ENCODE results near the gene DACT3.
A peak's percentile ranks its signal among the peaks of the same experiment; 100 is the strongest.
"Not testable (repeated sequence)": the region's sequence is repeated elsewhere in the genome, so short reads cannot be mapped to it uniquely, and the experiment has no call there.

DACT3 gene

GRCh38 chr19:46634045-46634655 lies 26.8 kb downstream of the DACT3 start:
- DNase-seq (ENCODE audit: low read depth in 2 of 2), result peak; percentile 94 to 97

- DNase-seq (ENCODE audit: low read depth in 2 of 2), result no peak
These were observed 27.9 kb downstream of the DACT3 start for GRCh38 chr19:46633130-46633529.

- DNase-seq (ENCODE audit: low read depth in 2 of 2), result no peak
These were observed 29.5 kb downstream of the DACT3 start for GRCh38 chr19:46631481-46631880.

GRCh38 chr19:46630586-46631205 lies 30.3 kb downstream of the DACT3 start:
- no peak for DNase-seq (ENCODE audit: low read depth in 2 of 2)

- DNase-seq (ENCODE audit: low read depth in 2 of 2), result no peak
These were observed 31.4 kb downstream of the DACT3 start for GRCh38 chr19:46629546-46630025.

- not testable (repeated sequence) for DNase-seq (ENCODE audit: low read depth in 2 of 2)
These were observed 32.0 kb downstream of the DACT3 start for GRCh38 chr19:46628970-46629369.

- DNase-seq (ENCODE audit: low read depth in 2 of 2), result no peak
These were observed 34.5 kb downstream of the DACT3 start for GRCh38 chr19:46626446-46626845.

- DNase-seq (ENCODE audit: low read depth in 2 of 2), result no peak
These were observed 35.3 kb downstream of the DACT3 start for GRCh38 chr19:46625731-46626130.

GRCh38 chr19:46624958-46625661 lies 35.9 kb downstream of the DACT3 start, which contains the start of gene PTGIR:
TSS of gene PTGIR (minus strand) at chr19:46625089. CDS start at chr19:46624225, 864 bp downstream.
- no peak for DNase-seq (ENCODE audit: low read depth in 2 of 2)

GRCh38 chr19:46623915-46624502 lies 37.0 kb downstream of the DACT3 start:
- DNase-seq (ENCODE audit: low read depth in 2 of 2), result no peak

GRCh38 chr19:46622118-46622446 lies 38.9 kb downstream of the DACT3 start:
- DNase-seq (ENCODE audit: low read depth in 2 of 2), result no peak

GRCh38 chr19:46621191-46622117 lies 39.5 kb downstream of the DACT3 start:
- DNase-seq (ENCODE audit: low read depth in 2 of 2), result no peak

GRCh38 chr19:46620716-46621115 lies 40.3 kb downstream of the DACT3 start:
- DNase-seq (ENCODE audit: low read depth in 2 of 2), result no peak

GRCh38 chr19:46620267-46620666 lies 40.7 kb downstream of the DACT3 start:
- no peak for DNase-seq (ENCODE audit: low read depth in 2 of 2)

- DNase-seq (ENCODE audit: low read depth in 2 of 2), result no peak
These were observed 42.2 kb downstream of the DACT3 start for GRCh38 chr19:46618670-46619231.

- DNase-seq (ENCODE audit: low read depth in 2 of 2), result no peak
These were observed 43.4 kb downstream of the DACT3 start for GRCh38 chr19:46617601-46618000.

GRCh38 chr19:46616631-46617322 lies 44.2 kb downstream of the DACT3 start:
- DNase-seq (ENCODE audit: low read depth in 2 of 2), result peak in 1 of 2 donors; percentile 36

- no peak for DNase-seq (ENCODE audit: low read depth in 2 of 2)
These were observed 45.0 kb downstream of the DACT3 start for GRCh38 chr19:46615966-46616365.

- peak; percentile 76 to 79 for DNase-seq (ENCODE audit: low read depth in 2 of 2)
These were observed 46.8 kb downstream of the DACT3 start for GRCh38 chr19:46614114-46614722.

- no peak for DNase-seq (ENCODE audit: low read depth in 2 of 2)
These were observed 47.5 kb downstream of the DACT3 start for GRCh38 chr19:46613525-46613924.
